ENCODE results near the gene MINDY2.

MINDY2 gene

GRCh38 chr15:58889363-58889762 lies 118.3 kb downstream of the MINDY2 start:
- no peak for DNase-seq

GRCh38 chr15:58898150-58898680 lies 127.1 kb downstream of the MINDY2 start:
- DNase-seq, result no peak

- no peak for DNase-seq
Measured at GRCh38 chr15:58900631-58901030, 129.5 kb downstream of the MINDY2 start.

- DNase-seq, result no peak
Measured at GRCh38 chr15:58908550-58909309, 137.6 kb downstream of the MINDY2 start.

GRCh38 chr15:58909616-58910015 lies 138.5 kb downstream of the MINDY2 start:
- DNase-seq, result no peak

- DNase-seq, result no peak
Measured at GRCh38 chr15:58910456-58910855, 139.4 kb downstream of the MINDY2 start.
